OCI-LY1 (cell line): ENCODE measurements around the gene FMN2.

Source experiments
- H2AFZ ChIP-seq: fragments of 200-600 bp; sonication (generic), shearing (Covaris generic); 2 replicates; pipeline ENCODE4 v1.6.0; 2014; ENCODE audit warnings: antibody characterized with exemption, mild to moderate bottlenecking, low read length
- H3F3A ChIP-seq: fragments of 200-600 bp; sonication (generic), shearing (Covaris generic); 2 replicates; pipeline ENCODE4 v1.6.0; 2014; ENCODE audit warnings: mild to moderate bottlenecking, antibody characterized with exemption, low read length, moderate library complexity; ENCODE audit not compliant: insufficient read depth
- H3K27ac ChIP-seq: fragments of 200-600 bp; sonication (generic); 2 replicates; pipeline ENCODE4 v1.5.1; 2014; ENCODE audit warnings: low read length, mixed run types, mild to moderate bottlenecking, low read depth; ENCODE audit not compliant: poor library complexity, severe bottlenecking
- H3K27me3 ChIP-seq: fragments of 200-600 bp; sonication (generic); 2 replicates; pipeline ENCODE4 v1.6.0; 2014; ENCODE audit warnings: antibody characterized with exemption, mild to moderate bottlenecking, low read length, moderate library complexity; ENCODE audit not compliant: insufficient read depth
- H3K36me3 ChIP-seq: fragments of 200-600 bp; sonication (generic); 2 replicates; pipeline ENCODE4 v1.6.1; 2014; ENCODE audit warnings: mild to moderate bottlenecking, antibody characterized with exemption, low read length, moderate library complexity, mixed read lengths; ENCODE audit not compliant: insufficient read depth
- H3K4me1 ChIP-seq: fragments of 200-600 bp; sonication (generic); 2 replicates; pipeline ENCODE4 v1.5.1; 2014; ENCODE audit warnings: mild to moderate bottlenecking, low read length, moderate library complexity; ENCODE audit not compliant: insufficient read depth, severe bottlenecking
- H3K4me2 ChIP-seq: fragments of 200-600 bp; sonication (generic), shearing (Covaris generic); 2 replicates; pipeline ENCODE4 v1.6.1; 2014; ENCODE audit warnings: low read length
- H3K4me3 ChIP-seq: fragments of 200-600 bp; sonication (generic); 2 replicates; pipeline ENCODE4 v1.5.1; 2014; ENCODE audit warnings: low read length, low read depth, mild to moderate bottlenecking, mixed read lengths; ENCODE audit not compliant: poor library complexity, severe bottlenecking
- H3K79me2 ChIP-seq: fragments of 200-600 bp; shearing (Covaris generic); 2 replicates; pipeline ENCODE4 v1.6.1; 2016; ENCODE audit warnings: mixed run types, low read length, mixed read lengths; ENCODE audit not compliant: insufficient read depth
- H3K9ac ChIP-seq: fragments of 200-600 bp; sonication (generic), shearing (Covaris generic); 2 replicates; pipeline ENCODE4 v1.6.1; 2014; ENCODE audit warnings: mild to moderate bottlenecking, low read length, mixed read lengths
- H3K9me2 ChIP-seq: fragments of 200-600 bp; sonication (generic), shearing (Covaris generic); 2 replicates; pipeline ENCODE4 v1.6.1; 2014; ENCODE audit warnings: low read depth, mild to moderate bottlenecking, low read length, mixed read lengths
- H3K9me3 ChIP-seq: fragments of 200-600 bp; shearing (Covaris generic); 2 replicates; pipeline ENCODE4 v1.6.1; 2014; ENCODE audit warnings: low read length, mixed read lengths
- H4K20me1 ChIP-seq: fragments of 200-600 bp; sonication (generic), shearing (Covaris generic); 2 replicates; pipeline ENCODE4 v1.6.0; 2016; ENCODE audit warnings: mild to moderate bottlenecking, low read length; ENCODE audit not compliant: insufficient read depth
- EZH2 ChIP-seq: fragments of 200-600 bp; sonication (generic), shearing (Covaris generic); IDR thresholded peaks from 2 replicates; pipeline ENCODE4 v1.8.0; 2017; ENCODE audit warnings: borderline replicate concordance, mixed run types, mild to moderate bottlenecking, antibody characterized with exemption, low read length, moderate library complexity, mixed read lengths
- TF ChIP-seq, protein P1 (sequence below): fragments of 200-600 bp; sonication (generic), shearing (Covaris generic); IDR thresholded peaks from 2 replicates; pipeline ENCODE4 v1.5.1; 2017; ENCODE audit warnings: mild to moderate bottlenecking, antibody characterized with exemption, low read length, moderate library complexity, mixed read lengths

FMN2 gene

DNA sequence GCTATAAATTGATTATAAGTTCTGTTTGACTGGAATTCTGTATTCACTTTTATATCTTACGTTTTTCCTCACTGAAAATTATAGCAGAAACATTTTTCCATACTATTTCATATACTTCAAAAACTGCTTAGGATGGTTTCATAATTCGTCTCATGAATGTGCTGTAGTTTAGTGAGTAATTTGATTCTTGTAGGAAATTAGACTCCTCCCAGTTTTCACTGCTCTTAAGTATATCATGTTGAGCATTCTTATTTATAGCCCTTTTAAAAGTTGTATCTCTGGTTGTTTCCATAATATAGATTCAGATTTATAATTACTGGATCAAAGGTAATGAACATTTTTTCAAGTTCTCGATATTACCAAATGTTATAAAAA is 250.6 kb downstream of the FMN2 start:
- H3K27me3 ChIP-seq: no peaks in the 10 kb centered on the region
- H3K79me2 ChIP-seq: no peaks in the 10 kb centered on the region
- TF ChIP-seq EZH2: no peak
- TF ChIP-seq, protein P1, sequence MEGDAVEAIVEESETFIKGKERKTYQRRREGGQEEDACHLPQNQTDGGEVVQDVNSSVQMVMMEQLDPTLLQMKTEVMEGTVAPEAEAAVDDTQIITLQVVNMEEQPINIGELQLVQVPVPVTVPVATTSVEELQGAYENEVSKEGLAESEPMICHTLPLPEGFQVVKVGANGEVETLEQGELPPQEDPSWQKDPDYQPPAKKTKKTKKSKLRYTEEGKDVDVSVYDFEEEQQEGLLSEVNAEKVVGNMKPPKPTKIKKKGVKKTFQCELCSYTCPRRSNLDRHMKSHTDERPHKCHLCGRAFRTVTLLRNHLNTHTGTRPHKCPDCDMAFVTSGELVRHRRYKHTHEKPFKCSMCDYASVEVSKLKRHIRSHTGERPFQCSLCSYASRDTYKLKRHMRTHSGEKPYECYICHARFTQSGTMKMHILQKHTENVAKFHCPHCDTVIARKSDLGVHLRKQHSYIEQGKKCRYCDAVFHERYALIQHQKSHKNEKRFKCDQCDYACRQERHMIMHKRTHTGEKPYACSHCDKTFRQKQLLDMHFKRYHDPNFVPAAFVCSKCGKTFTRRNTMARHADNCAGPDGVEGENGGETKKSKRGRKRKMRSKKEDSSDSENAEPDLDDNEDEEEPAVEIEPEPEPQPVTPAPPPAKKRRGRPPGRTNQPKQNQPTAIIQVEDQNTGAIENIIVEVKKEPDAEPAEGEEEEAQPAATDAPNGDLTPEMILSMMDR: no peak
- no peaks in the 10 kb centered on the region for H3K4me1 ChIP-seq
- H3K9me2 ChIP-seq: no peaks in the 10 kb centered on the region
- H3K36me3 ChIP-seq: no peaks in the 10 kb centered on the region
- H3K9me3 ChIP-seq: no peaks in the 10 kb centered on the region
- H2AFZ ChIP-seq: no peak overlapping the region
- H4K20me1 ChIP-seq: no peaks in the 10 kb centered on the region
- H3K27ac ChIP-seq: no peak overlapping the region
- H3K9ac ChIP-seq: no peak overlapping the region
- no peaks in the 10 kb centered on the region for H3F3A ChIP-seq
- no peak overlapping the region for H3K4me3 ChIP-seq
- H3K4me2 ChIP-seq: no peak overlapping the region

DNA sequence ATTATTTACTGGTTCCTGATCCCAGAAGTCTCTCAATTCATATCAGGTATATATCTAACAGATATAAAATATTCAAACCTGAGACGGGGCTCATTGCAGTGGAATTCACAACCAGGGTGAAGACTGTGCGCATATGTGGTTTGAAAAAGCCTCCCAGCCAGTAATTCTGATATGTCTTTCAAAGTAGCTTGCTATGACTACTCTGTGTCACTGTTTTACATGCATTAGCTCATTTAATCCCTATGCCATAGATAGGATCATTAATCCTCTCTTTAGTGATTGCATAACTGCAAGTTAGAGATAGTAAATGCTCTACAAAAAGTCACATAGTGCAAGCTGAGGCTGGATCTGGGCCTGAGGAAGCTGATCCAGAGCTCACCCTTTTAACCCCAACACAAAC is 251.4 kb downstream of the FMN2 start:
- Histone ChIP-seq H3K4me2 (no peak overlapping the region), H3K27ac (no peak overlapping the region), H4K20me1 (no peaks in the 10 kb centered on the region), H3K27me3 (no peaks in the 10 kb centered on the region), H3F3A (no peaks in the 10 kb centered on the region), H3K79me2 (no peaks in the 10 kb centered on the region), H3K4me1 (no peaks in the 10 kb centered on the region), H3K9me3 (no peaks in the 10 kb centered on the region), H3K4me3 (no peak overlapping the region), H2AFZ (no peak overlapping the region), H3K9me2 (no peaks in the 10 kb centered on the region), H3K9ac (no peak overlapping the region), H3K36me3 (no peaks in the 10 kb centered on the region)
- TF ChIP-seq, protein P1: no peak
- TF ChIP-seq EZH2: no peak

DNA sequence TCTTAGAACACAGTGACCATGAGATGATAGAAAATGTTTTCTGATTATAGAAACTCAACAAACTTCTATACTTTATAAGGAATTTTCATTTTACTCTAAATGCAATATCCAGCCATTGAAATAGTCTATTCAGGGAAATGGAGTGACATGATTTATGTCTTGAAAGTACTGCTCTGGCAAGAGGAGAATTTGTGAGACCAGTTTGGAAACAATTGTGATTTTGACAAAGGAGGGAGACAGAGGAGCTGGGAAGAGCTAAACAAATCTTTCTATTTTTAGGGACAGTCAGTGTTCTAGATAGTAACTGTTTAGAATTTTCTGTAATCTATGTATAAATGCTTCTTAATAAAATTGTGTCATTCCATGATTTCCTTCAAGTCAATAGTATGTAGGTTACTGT is 252.3 kb downstream of the FMN2 start:
- Histone ChIP-seq H3K4me1 (no peaks in the 10 kb centered on the region), H3K27me3 (no peaks in the 10 kb centered on the region), H3K9ac (no peak overlapping the region), H3K4me2 (no peak overlapping the region), H2AFZ (no peak overlapping the region), H3K36me3 (no peaks in the 10 kb centered on the region), H4K20me1 (no peaks in the 10 kb centered on the region), H3F3A (no peaks in the 10 kb centered on the region), H3K27ac (no peak overlapping the region), H3K9me3 (no peaks in the 10 kb centered on the region), H3K4me3 (no peak overlapping the region), H3K9me2 (no peaks in the 10 kb centered on the region), H3K79me2 (no peaks in the 10 kb centered on the region)
- TF ChIP-seq, protein P1: no peak
